HG03565 (cell line): ENCODE data around the gene FBXW7.

Experiments used
- ATAC-seq: cut with Tn5 transposase; IDR thresholded peaks from one replicate; pipeline ENCODE4 v1.9.1; 2021; ENCODE audit warnings: mild to moderate bottlenecking, moderate library complexity; ENCODE audit not compliant: unreplicated experiment

The FBXW7 gene

DNA sequence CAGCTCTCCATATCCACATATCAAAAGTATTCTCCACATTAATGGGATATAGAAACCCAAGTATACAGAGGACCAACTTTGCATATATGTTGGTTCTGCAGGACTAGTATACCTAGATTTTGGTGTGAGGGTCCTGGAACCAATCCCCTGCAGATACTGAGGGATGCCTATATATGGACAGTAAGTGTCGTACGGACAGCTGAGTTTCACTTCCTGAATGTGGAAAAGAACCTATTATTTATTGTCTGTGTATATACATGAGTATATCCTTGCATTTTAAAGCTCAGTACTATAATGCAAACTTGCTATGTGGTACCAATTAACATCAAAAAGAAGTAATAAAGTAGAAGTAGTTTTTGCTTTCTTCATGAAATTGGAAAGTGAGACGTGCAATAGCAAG lies 101.9 kb downstream of the FBXW7 start:
- ATAC-seq, result no peak

DNA sequence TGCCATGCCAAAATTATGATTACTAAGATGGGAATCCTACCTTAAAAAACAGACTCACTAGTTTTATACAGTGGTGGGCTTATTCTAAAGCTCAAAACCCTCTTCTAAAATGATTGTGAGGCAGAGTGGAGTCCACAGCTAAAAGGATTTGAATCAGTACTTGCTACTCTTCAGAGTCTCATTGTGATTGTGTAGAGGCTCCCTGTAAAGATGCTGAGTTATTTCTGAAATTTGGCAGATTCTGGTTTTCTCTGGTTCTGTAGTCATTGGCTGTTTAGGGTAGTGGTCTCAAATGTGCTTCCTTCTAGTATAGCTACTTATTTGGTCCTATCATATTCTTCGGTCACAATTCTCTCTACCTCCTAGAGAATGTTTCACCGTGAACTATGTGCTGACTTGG lies 104.1 kb downstream of the FBXW7 start:
- no peak for ATAC-seq

DNA sequence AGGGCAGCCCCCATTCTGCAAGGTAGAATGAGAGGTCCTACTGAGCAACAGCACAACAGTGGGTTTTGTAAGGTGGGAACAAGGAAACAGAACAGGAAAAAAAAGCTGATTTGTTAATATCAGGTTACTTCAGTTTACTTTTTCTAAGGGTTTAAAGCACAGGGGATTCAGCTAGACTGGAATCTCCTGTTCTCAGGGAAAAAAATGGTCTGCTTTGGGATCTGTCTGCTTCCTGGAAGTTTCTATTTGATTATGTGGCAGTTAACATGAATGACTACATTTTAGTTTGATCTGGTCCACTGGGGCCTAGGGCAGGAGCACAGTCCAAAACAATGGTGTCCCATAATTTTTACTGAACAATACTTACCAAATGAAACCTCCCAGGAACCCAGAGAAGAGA lies 104.6 kb downstream of the FBXW7 start:
- ATAC-seq, result no peak

DNA sequence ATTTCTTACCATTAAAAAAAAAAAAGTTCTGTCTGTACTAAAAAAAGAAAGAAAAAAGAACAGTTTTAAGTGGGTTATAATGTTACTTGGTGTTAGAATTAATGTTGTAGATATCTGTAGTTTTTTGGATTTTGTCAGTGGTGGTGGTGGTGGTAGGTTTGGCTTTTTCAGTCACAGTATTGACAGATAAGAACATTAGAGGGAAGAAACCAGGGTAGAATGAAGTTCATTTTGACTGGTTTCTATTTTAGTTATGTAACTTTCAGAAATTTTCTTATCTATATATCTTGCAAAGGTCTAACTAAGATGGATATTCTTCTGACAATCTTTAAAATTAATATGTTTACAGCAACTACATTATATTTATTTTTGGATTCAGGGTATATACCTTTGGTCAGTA lies 105.4 kb downstream of the FBXW7 start:
- ATAC-seq, result no peak

DNA sequence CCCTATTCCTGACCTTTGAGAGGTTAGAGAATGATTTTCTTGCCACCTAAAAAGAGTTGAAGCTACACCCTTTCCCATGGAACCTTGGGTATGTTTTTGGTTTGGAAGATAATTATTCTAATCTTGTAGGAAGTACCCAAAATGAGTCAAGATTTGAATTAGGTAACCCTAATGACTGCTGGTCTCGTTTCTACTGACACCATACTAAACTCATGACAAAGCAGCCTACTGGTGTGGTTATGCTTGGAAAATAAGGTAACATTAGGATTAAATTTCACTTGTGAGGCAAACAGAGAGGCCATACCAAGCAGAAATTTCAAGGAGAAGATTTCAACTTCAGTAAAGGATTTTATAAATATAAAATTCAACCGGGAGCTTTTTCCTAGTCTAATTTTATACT lies 107.9 kb downstream of the FBXW7 start:
- no peak for ATAC-seq

DNA sequence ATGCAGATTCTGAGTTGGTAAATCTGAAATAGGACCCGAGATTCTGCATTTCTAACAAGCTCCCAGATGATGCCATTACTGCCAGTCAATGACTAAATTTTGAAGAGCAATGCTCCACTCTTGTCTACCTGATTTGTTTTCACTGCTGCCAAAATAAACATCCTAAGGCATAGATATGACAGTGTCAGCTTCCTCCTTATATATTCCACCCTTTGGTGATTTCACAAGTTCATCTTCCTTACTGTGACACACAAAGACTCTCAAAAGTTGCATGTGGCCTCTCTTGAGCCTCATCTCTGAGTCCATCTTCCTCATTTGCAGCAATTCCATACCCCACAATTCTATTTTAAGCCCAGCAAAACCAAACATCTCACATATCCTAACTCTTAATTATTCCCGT lies 110.9 kb downstream of the FBXW7 start:
- no peak for ATAC-seq

DNA sequence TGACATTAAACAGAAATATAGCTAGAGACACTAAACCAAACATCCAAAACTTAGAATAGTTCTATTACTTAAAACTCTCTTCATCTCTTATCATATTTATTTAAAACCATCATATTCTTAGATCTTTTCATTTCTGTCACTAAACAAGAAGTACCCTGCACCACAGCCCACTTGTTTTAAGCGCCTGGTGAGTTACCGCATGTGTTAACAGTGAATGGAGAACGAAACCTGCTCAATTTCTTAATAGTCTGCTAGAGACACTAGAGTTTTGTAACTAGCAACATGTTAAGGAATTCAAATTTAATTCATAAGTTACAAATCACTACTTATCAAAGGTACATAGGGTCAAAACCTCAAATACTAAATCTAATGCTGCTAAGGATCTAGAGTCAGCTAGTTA lies 111.5 kb downstream of the FBXW7 start:
- ATAC-seq, result no peak

DNA sequence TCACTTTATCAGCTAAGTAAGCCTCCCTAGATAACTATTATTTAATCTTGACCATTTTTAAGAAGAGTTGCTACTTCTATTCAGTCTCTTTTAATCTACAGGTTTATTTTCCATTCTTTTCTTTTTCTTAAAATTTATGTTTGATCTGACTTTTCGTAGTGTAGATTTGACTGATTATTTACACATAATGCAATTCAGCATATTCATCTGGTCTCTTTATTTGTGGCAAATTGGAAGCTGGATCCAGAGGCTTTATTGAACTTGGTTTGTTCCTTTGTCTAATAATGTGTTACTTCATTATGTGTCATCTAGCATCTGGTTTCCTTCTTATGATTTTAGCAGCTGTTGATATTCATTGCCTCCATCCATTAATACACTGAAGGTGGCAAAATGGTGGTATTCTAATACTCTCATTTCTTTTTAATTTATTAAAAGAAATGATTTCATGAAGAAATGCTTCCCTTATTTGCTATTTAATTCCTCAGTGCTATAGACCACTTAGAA lies 113.0 kb downstream of the FBXW7 start:
- no peak for ATAC-seq

DNA sequence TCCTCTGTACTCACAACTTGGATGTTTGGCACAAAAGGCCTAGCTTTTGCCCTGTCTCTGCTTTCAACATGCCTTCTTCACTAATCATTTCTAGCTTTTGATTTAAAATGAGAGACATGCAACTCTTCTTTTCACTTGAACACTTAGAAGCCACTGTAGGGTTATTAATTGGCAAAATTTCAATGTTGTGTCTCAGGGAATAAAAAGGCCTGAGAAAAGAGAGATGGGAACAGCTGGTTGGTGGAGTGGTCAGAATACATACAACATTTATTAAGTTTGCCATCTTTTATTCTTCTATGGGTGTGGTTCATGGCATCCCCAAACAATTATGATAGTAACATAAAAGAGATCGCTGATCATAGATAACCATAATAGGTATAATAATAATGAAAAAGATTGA lies 114.3 kb downstream of the FBXW7 start:
- no peak for ATAC-seq

DNA sequence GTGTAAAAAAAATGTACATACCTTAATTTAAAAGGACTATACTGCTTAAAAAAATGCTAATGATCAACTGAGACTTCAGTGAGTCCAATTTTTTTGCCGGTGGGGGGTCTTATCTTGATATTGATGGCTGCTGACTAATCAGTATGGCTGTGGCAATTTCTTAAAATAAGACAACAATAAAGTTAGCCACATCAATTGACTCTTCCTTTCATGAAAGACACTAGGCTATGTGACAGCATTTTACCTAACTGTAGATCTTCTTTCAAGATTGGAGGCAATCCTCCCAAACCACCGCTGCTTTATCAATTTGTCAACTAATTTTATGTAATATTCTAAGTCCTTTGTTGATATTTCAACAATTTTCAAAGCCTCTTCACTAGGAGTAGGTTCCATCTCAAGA lies 116.1 kb downstream of the FBXW7 start:
- no peak for ATAC-seq

DNA sequence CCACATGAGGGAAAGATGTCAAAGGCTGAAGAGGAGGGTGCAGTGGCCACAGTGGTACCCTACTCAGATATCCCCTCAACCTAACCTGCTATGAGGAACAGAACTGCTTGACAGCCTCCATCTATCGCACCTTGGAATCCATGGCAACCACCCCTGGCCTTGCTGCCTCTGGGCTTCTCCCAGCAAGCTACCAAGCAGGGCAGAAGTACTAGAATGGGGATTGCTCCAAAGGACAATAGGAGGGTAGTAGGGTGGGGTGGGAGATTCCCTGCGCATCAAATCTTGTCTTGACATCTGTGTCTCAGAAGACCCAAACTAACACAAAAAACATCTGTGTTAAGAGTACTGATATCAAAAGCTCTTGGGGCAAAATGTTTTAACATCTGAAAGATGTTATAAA lies 118.2 kb downstream of the FBXW7 start:
- ATAC-seq, result no peak

DNA sequence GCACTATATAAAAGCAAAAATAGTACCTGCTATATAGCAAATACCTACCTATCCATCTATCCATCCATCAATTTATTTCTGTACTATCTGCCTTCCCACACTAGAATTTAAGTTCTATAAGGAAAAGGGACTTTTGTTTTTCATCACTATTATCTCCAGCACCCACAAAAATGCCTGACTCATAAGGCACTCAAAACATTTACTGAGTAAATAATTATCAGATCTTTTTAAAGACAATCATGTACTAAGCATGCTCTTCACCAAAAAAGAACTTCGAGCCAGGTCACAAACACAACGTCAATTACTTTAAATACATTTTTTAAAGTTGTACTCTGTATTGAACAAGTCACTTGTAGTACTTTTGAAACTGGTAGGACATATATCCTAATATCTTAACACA lies 119.9 kb downstream of the FBXW7 start:
- ATAC-seq, result no peak

DNA sequence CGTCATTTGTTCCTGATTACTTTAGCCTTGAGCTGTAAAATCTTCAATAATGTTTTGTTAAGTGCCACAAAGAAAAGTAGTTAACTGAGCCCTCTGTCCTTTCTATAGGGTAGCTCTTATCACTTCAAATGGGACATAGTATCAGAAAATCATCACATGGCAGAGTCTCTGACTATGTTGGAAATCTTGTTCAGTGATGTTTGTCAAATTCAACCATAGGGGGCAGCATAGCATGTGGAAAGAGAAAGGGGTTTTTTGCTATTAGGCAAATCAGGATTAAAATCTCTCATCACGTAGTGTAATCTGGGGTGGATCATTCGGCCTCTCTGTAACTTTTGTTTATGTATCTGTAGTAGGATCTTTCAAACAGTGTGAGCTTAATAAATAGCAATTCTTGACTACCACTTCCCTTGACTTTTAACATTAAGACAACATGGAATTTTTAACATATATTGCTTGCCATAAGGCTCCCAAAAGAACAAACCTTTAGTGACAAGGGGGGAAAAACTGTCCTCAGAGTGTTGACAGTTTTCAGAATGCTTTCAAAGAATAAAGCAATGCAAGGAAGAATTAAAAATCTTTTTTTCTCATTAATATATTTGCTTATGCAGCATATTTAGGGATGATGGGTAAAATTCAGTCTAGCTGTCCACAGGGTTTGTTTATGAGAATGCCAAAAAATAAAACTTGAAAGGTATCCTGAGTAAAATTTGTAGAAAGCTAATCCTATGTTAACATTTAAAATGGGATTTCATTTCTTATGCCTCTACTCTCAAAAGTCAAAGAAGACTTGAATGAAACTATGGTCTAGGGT lies 127.2 kb downstream of the FBXW7 start:
- ATAC-seq, result no peak

DNA sequence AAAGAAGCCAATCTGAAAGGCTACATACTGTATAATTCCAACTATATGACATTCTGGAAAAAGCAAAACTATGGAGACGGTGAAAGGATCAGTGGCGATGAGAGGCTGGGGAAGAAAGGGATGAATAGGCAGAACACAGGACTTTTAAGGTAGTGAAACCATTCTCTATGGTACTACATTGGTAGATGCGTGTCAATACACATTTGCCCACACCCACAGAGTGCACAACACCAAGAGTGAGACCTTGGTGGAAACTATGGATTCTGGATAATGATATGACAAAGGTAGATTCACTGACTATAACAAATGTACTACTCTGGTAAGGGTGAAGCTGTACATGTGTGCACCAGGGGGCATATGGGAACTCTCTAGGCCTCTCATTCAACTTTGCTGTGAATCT lies 134.5 kb downstream of the FBXW7 start:
- no peak for ATAC-seq

DNA sequence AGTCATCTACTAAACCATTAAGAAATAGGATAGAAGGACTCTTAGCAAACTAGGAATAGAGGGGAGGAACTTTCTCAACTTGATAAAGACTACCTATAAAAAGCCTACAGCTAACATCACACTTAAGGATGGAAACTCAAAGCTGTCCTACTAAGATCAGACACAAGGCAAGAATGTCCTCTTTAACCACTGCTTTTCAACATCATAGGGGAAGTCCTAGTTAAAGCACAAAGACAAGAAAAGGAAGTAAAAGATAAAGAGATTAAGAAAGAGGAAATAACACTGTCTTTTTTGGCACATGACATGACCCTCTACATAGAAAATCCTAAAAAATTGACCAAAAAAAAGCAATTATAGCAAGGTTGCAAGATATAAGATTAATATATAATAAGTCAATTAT lies 136.6 kb downstream of the FBXW7 start:
- ATAC-seq, result peak; percentile 65

DNA sequence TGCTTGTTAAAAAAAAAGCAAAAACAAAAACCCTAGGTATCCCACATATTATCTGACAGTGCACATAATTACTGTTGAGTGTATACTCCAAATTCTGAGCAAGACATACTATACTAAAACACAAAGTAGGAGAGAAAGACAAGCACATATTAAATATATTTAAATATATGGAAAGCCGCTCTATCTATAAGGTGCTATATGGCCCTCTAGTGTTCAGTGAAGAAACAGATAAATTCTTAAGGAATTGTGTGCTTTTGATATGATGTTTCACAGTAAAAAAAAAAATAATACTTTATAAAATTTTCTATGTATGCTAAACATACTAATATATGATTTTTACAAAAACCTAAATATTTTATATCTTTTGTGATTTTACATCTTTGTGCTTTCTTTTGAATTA lies 137.8 kb downstream of the FBXW7 start:
- ATAC-seq, result no peak

DNA sequence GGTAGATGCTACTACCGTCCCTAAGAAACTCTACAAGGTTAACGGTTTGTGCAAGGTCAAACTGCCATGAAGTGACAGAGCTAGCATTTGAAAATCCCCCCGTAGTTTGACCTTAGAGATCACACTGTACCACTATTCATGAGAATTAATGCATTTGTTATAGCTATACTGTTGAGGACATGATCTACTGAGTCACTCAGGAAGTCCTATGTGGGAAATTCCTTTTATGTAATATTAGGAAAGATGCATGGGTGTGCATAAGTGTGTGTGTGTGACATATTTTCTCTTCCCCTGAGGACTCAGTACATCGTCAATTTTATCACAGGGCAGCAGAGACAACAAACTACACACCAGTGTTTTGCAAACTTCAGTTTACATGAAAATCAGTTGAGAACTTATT lies 141.1 kb downstream of the FBXW7 start:
- no peak for ATAC-seq

DNA sequence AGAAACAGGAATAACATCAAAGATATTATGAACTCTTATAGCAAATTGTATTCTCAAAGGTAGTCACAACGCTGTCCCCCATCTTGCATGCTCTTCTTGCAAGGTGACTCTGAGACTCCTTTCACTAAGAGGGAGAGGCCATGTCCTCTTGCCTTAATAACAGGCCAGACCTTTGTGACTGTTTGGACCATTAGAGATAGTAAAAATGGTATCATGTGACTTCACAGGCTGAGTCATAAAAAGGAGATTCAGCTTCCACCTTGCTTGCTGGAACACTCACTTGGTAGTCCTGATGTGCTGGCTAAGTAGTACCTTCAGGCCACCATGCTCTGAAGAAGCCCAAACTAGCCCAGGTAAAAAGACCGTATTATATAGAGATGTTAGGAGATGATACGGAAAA lies 143.8 kb downstream of the FBXW7 start:
- no peak for ATAC-seq

DNA sequence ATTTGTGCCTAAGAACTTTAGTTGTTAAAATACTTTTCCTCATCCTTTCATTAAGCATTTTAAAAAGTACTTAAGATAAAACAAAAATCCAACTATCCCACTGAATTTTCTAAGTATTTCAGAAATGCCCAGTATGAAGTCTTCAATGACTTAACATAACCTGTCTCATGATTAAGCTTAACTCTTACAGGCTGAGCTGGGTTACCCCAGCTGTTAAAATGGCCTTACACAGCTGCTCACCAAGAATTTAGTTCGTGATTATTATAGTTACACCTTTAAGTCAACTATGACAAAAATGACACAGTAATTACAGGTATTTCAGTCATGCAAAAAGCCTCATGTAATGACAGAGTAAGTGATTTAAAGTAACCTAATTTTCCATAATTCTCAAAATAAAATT lies 145.7 kb downstream of the FBXW7 start:
- no peak for ATAC-seq

DNA sequence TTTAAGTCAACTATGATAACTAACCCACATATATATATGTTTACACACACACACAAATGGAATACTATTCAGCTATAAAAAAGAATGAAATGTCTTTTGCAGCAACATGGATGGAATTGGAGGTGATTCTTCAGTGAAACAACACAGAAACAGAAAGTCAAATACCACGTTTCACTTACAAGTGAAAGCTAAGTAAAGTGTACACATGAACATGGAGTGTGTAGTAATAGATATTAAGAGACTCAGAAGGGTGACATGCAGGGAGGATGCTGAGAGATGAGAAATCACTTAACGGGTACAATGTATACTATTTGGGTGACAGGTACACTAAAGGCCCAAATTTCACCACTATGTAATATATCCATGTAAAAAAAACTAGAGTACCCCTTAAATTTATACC lies 146.5 kb downstream of the FBXW7 start:
- ATAC-seq, result no peak

DNA sequence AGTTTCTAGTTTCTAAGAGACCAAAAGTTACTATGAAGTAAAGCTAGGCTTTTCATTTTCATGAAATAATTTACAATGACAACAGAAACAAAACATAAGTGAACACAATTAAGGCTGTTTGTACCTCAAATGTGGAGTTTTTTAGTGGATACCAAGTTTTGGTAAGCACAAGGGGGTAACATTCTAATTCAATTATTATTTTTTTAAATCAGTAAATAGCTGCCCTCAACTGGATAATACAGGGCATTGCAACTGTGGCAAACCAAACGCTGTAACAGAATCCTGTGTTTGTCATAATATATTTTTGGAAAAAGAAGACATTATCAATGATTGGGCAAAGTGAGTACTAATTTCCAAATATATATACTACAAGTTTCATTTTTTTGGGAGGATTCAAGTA lies 150.3 kb downstream of the FBXW7 start:
- no peak for ATAC-seq

DNA sequence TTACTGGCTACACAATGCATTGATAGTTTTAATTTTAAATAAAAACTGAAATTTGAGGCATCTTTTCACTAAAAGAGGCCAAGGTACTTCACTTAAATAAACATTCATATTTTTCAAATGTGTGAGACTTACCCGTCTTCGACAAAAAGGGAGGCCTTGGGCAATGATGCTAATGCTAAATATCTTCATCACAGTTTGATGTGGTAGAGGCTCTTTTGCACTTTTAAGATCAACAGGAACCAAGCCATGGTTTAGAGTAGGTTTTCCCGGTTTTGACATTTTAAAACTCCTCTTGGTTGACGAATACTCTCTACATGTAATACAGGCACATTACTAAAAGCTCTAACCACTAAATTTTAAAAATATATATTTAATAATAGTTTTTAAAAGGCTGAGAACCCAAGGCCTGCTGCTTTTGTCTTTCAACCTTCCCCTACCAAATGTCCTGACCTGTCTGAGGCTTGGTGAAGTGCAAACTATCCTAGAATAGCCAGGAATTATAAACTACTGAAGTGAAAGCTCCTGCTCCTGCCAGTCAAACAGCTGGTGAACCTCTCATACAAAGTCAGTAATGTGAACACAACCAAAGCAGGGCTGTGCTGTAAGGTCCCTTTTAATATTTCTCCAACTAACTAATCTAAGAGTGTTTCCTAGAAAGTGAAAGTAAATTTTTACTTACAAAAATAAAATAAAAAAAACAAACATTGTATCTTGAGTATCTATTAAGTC lies 153.7 kb downstream of the FBXW7 start:
- ATAC-seq, result no peak
